H9 (cell line): ENCODE results near the gene TRMT112. TPM values are rescaled to one million over a fixed set of nuclear protein-coding genes. Genes with fewer than 3 reads are reported as not detected.

Experiments used
- DNase-seq: peaks from one replicate; pipeline ENCODE4 v3.0.0-alpha.2; 2017
- H2AFZ ChIP-seq: one replicate; pipeline ENCODE4 v1.6.1; 2013; ENCODE audit warnings: mild to moderate bottlenecking, low read length, control low read depth, moderate library complexity
- H2AK5ac ChIP-seq: 2 replicates; pipeline ENCODE4 v1.6.1; 2013; ENCODE audit warnings: low read length, control low read depth, mixed read lengths; ENCODE audit not compliant: insufficient read length
- H2BK120ac ChIP-seq: one replicate; pipeline ENCODE4 v1.6.1; 2013; ENCODE audit warnings: low read depth, mild to moderate bottlenecking, low read length, control low read depth, inconsistent platforms; ENCODE audit not compliant: poor library complexity, severe bottlenecking
- H2BK12ac ChIP-seq: 2 replicates; pipeline ENCODE4 v1.6.1; 2013; ENCODE audit warnings: low read length, control low read depth, mixed read lengths, low read depth; ENCODE audit not compliant: insufficient read length
- H2BK15ac ChIP-seq: 2 replicates; pipeline ENCODE4 v1.6.1; 2013; ENCODE audit warnings: low read depth, low read length, control low read depth
- H2BK20ac ChIP-seq: one replicate; pipeline ENCODE4 v1.6.1; 2013; ENCODE audit warnings: low read depth, mild to moderate bottlenecking, low read length, control low read depth, inconsistent platforms; ENCODE audit not compliant: poor library complexity, severe bottlenecking
- H2BK5ac ChIP-seq: 2 replicates; pipeline ENCODE4 v1.6.1; 2013; ENCODE audit warnings: low read length, control low read depth, mixed read lengths; ENCODE audit not compliant: insufficient read length
- H3K14ac ChIP-seq: 2 replicates; pipeline ENCODE4 v1.6.1; 2013; ENCODE audit warnings: low read length, control low read depth; ENCODE audit not compliant: insufficient read depth
- H3K18ac ChIP-seq: 2 replicates; pipeline ENCODE4 v1.6.1; 2013; ENCODE audit warnings: low read depth, mild to moderate bottlenecking, mixed read lengths, low read length, control low read depth; ENCODE audit not compliant: insufficient read length
- H3K23ac ChIP-seq: 2 replicates; pipeline ENCODE4 v1.6.1; 2013; ENCODE audit warnings: low read length, control low read depth, mixed read lengths, low read depth; ENCODE audit not compliant: insufficient read length
- H3K23me2 ChIP-seq: 2 replicates; pipeline ENCODE4 v1.6.1; 2013; ENCODE audit warnings: low read depth, mild to moderate bottlenecking, mixed read lengths, low read length, control low read depth; ENCODE audit not compliant: insufficient read length, poor library complexity, severe bottlenecking
- H3K27ac ChIP-seq: 2 replicates; pipeline ENCODE4 v1.5.1; 2013; ENCODE audit warnings: low read length, control low read depth, mixed read lengths, low read depth; ENCODE audit not compliant: insufficient read length
- H3K27me3 ChIP-seq: 2 replicates; pipeline ENCODE4 v1.6.1; 2013; ENCODE audit warnings: low read length, control low read depth, inconsistent platforms; ENCODE audit not compliant: insufficient read depth
- H3K4ac ChIP-seq: 2 replicates; pipeline ENCODE4 v1.6.1; 2013; ENCODE audit warnings: low read depth, mild to moderate bottlenecking, control low read depth, inconsistent platforms, low read length, moderate library complexity
- H3K4me1 ChIP-seq: 2 replicates; pipeline ENCODE4 v1.6.1; 2013; ENCODE audit warnings: low read length, control low read depth, inconsistent platforms; ENCODE audit not compliant: insufficient read depth
- H3K4me2 ChIP-seq: 2 replicates; pipeline ENCODE4 v1.6.1; 2013; ENCODE audit warnings: low read length, control low read depth, mixed read lengths; ENCODE audit not compliant: insufficient read length, insufficient read depth
- H3K56ac ChIP-seq: 2 replicates; pipeline ENCODE4 v1.6.1; 2013; ENCODE audit warnings: low read depth, mild to moderate bottlenecking, mixed read lengths, low read length, control low read depth; ENCODE audit not compliant: insufficient read length
- H3K79me1 ChIP-seq: 2 replicates; pipeline ENCODE4 v1.6.1; 2013; ENCODE audit warnings: low read depth, mild to moderate bottlenecking, moderate library complexity, low read length, control low read depth, inconsistent platforms; ENCODE audit not compliant: insufficient read depth, poor library complexity, severe bottlenecking
- H3K79me2 ChIP-seq: 2 replicates; pipeline ENCODE4 v1.6.1; 2013; ENCODE audit warnings: low read length, control low read depth, inconsistent platforms; ENCODE audit not compliant: insufficient read depth
- H3K9ac ChIP-seq: 2 replicates; pipeline ENCODE4 v1.6.1; 2013; ENCODE audit warnings: low read length, control low read depth, mixed read lengths; ENCODE audit not compliant: insufficient read length; ENCODE audit errors: extremely low read depth
- H3K9me3 ChIP-seq: one replicate; pipeline ENCODE4 v1.6.1; 2013; ENCODE audit warnings: low read depth, low read length, inconsistent platforms; ENCODE audit not compliant: control insufficient read depth
- H3T11ph ChIP-seq: one replicate; pipeline ENCODE4 v1.6.1; 2013; ENCODE audit warnings: mild to moderate bottlenecking, low read length, control low read depth, inconsistent platforms
- H4K20me1 ChIP-seq: one replicate; pipeline ENCODE4 v1.6.1; 2013; ENCODE audit not compliant: control insufficient read depth, insufficient read length, insufficient read depth
- H4K5ac ChIP-seq: 2 replicates; pipeline ENCODE4 v1.6.1; 2013; ENCODE audit warnings: low read depth, mild to moderate bottlenecking, mixed read lengths, low read length, control low read depth; ENCODE audit not compliant: insufficient read length
- H4K8ac ChIP-seq: replicated peaks from 2 replicates; pipeline ENCODE4 v1.6.1; 2013; ENCODE audit warnings: low read length, control low read depth, mixed read lengths, low read depth; ENCODE audit not compliant: insufficient read length
- H4K91ac ChIP-seq: 2 replicates; pipeline ENCODE4 v1.6.1; 2013; ENCODE audit warnings: low read depth, mild to moderate bottlenecking, moderate library complexity, mixed read lengths, low read length, control low read depth; ENCODE audit not compliant: insufficient read length
- H3K27ac Mint-ChIP-seq, 3 experiments: 2 replicates in 2 of 3; 3 replicates in 1 of 3; pipeline ENCODE4 v1.8.0; 2020 to 2021; ENCODE audit warnings: mixed read lengths in 3 of 3, mild to moderate bottlenecking in 1 of 3, moderate library complexity in 1 of 3
- H3K27me3 Mint-ChIP-seq: 2 replicates; pipeline ENCODE4 v1.8.0; 2021; ENCODE audit warnings: low read depth, mild to moderate bottlenecking, moderate library complexity, mixed read lengths
- H3K36me3 Mint-ChIP-seq, 3 experiments: 2 replicates in 2 of 3; 3 replicates in 1 of 3; pipeline ENCODE4 v1.8.0; 2020 to 2021; ENCODE audit warnings: low read depth in 3 of 3, mixed read lengths in 3 of 3; ENCODE audit not compliant: insufficient read depth in 1 of 3
- H3K4me1 Mint-ChIP-seq, 2 experiments: 2 replicates each; pipeline ENCODE4 v1.8.0; 2020; ENCODE audit warnings: mixed read lengths in 2 of 2
- H3K4me3 Mint-ChIP-seq, 2 experiments: 2 replicates in 1 of 2; 3 replicates in 1 of 2; pipeline ENCODE4 v1.8.0; 2020 to 2021; ENCODE audit warnings: mild to moderate bottlenecking in 2 of 2, mixed read lengths in 2 of 2, moderate library complexity in 1 of 2
- H3K9me3 Mint-ChIP-seq, 2 experiments: 2 replicates in 1 of 2; 3 replicates in 1 of 2; pipeline ENCODE4 v1.8.0; 2020; ENCODE audit warnings: mild to moderate bottlenecking in 2 of 2, mixed read lengths in 2 of 2, moderate library complexity in 1 of 2
- CTCF ChIP-seq: fragments of 200-600 bp; sonication (generic); conservative IDR thresholded peaks from 3 replicates; pipeline ENCODE4 v1.8.0; 2021; ENCODE audit warnings: antibody characterized with exemption, mild to moderate bottlenecking
- WGBS: extraction: QIAGEN DNeasy Blood & Tissue Kit; methylation state at CpG from one replicate; pipeline ENCODE4 v1.1.7; 2013; ENCODE audit warnings: missing lambda C conversion rate, low lambda C conversion rate, mixed read lengths; ENCODE audit not compliant: insufficient read length; ENCODE audit errors: extremely low coverage; 5-methylcytosine and 5-hydroxymethylcytosine counted together
- total RNA-seq: library from RNA; stranded (reverse); gene quantifications from 2 replicates; pipeline ENCODE4 v1.2.1, GENCODE V29; 2021

Gene TRMT112
- total RNA-seq, 1 experiment from 2014 or later, result 315 TPM

GRCh38 chr11:64305691-64306562 lies 11.4 kb downstream of the TRMT112 start:
- H3T11ph ChIP-seq, result no peak overlapping the region
- DNase-seq, result peak; percentile 89
- WGBS, result no CpG with 5 or more reads among the region's 71 CpGs
- peak overlapping the region; percentile 81 for H3K14ac ChIP-seq
- Mint-ChIP-seq H3K36me3 (peaks cover 7 to 8% (median 7%) of the 10 kb centered on the region in 3 experiments; a peak in 5 of 7 replicates), H3K27me3 (peaks cover 27% of the 10 kb centered on the region), H3K27ac (peak overlapping the region; percentile 26 to 96 (median 31); a peak in 5 of 7 replicates), H3K4me3 (peak overlapping the region; percentile 90 to 92), H3K4me1 (peaks cover 13% of the 10 kb centered on the region in 2 experiments), H3K9me3 (no peaks in the 10 kb centered on the region)
- H3K79me1 ChIP-seq, result peaks cover 5% of the 10 kb centered on the region
- no peak overlapping the region for H4K91ac ChIP-seq
- no peak overlapping the region for H2AK5ac ChIP-seq
- H3K23ac ChIP-seq, result no peak overlapping the region
- no peak overlapping the region for H3K18ac ChIP-seq
- H3K9me3 ChIP-seq, result no peaks in the 10 kb centered on the region
- H3K23me2 ChIP-seq, result peaks cover 10% of the 10 kb centered on the region
- H2BK20ac ChIP-seq, result no peak overlapping the region
- H3K27me3 ChIP-seq, result no peaks in the 10 kb centered on the region; the same call in 1 of the 2 replicates
- no peak overlapping the region for H4K8ac ChIP-seq
- peaks cover 3% of the 10 kb centered on the region; the same call in 1 of the 2 replicates for H3K79me2 ChIP-seq
- no peak overlapping the region for H2AFZ ChIP-seq
- H2BK12ac ChIP-seq, result no peak overlapping the region
- peak; percentile 67 for TF ChIP-seq CTCF
- peaks cover 2% of the 10 kb centered on the region; the same call in 1 of the 2 replicates for H3K4me1 ChIP-seq
- H3K4me2 ChIP-seq, result peak overlapping the region; percentile 87
- H3K56ac ChIP-seq, result no peak overlapping the region
- H4K20me1 ChIP-seq, result no peaks in the 10 kb centered on the region
- H2BK5ac ChIP-seq, result no peak overlapping the region
- no peak overlapping the region for H3K4ac ChIP-seq
- no peak overlapping the region for H3K27ac ChIP-seq
- H2BK120ac ChIP-seq, result no peak overlapping the region
- peak overlapping the region; percentile 37 for H3K9ac ChIP-seq
- H2BK15ac ChIP-seq, result no peak overlapping the region
- H4K5ac ChIP-seq, result no peak overlapping the region
